HG03575 (cell line): ENCODE data around the gene MYO9B.

ENCODE experiments used
- ATAC-seq: cut with Tn5 transposase; IDR thresholded peaks from one replicate; pipeline ENCODE4 v1.9.1; 2021; ENCODE audit not compliant: unreplicated experiment, insufficient number of reproducible peaks, low FRiP score; ENCODE audit errors: extremely low read depth

The MYO9B gene

DNA sequence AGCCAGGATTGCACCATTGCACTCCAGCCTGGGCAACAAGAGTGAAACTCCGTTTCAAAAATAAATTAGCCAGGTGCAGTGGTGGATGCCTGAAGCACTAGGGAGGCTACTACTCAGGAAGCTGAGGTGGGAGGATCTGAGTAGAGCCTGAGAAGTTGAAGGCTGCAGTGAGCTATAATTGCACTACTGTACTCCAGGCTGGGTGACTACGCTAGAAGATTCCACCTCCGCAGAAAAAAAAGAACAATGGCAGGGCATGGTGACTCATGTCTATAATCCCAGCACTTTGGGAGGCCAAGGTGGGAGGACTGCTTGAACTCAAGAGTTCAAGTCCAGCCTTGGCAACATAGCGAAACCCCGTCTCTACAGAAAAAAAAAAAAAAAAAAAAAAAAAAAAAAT lies 20.8 kb upstream of the MYO9B start:
- ATAC-seq = no peak

DNA sequence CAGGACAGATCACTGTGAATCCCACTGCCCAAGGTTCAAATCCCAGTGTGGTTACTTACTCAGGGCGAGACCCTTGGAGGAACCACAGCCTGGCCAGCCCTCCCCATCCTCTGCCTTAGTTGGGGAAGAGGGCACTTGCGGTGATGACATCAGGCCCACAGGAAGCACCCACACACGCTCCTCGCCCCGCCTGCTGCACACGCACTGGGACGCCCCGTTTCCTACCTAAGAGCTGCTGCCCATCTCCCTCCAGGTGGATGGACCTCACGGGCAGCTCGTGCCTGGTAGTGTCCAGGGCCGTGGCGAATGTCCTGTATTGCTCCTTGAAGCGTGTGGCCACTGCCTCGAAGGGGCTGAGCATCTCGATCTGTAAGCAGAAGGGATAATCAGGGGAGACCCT lies 19.9 kb upstream of the MYO9B start:
- no peak for ATAC-seq

- no peak for ATAC-seq
Measured at GRCh38 chr19:17058236-17058635, 17.3 kb upstream of the MYO9B start.

- no peak for ATAC-seq
Measured at GRCh38 chr19:17060802-17061201, 14.8 kb upstream of the MYO9B start.

GRCh38 chr19:17061205-17061604 lies 14.4 kb upstream of the MYO9B start:
- ATAC-seq = no peak

GRCh38 chr19:17061691-17062090 lies 13.9 kb upstream of the MYO9B start:
- no peak for ATAC-seq

DNA sequence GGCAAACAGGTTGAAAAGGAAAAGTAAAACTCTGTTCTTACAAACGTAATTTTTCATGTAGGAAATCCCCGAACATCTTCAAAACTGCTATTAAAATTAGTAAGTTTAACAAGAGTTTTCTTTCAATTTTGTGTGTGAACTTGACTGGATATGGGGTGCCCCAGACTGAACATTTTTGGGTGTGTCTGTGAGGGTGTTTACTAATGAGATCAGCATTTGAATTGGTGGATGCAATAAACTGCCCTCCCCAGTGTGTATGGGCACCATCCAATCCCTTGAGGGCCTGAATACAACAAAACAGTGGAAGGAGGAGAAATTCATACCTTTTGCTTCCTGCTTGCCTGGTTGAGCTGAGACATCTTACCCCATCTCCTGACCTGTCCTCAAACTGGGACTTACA lies 12.1 kb upstream of the MYO9B start:
- no peak for ATAC-seq

- no peak for ATAC-seq
Measured at GRCh38 chr19:17069193-17069592, 6.4 kb upstream of the MYO9B start.

- ATAC-seq = no peak
Measured at GRCh38 chr19:17070421-17070820, 5.2 kb upstream of the MYO9B start.

DNA sequence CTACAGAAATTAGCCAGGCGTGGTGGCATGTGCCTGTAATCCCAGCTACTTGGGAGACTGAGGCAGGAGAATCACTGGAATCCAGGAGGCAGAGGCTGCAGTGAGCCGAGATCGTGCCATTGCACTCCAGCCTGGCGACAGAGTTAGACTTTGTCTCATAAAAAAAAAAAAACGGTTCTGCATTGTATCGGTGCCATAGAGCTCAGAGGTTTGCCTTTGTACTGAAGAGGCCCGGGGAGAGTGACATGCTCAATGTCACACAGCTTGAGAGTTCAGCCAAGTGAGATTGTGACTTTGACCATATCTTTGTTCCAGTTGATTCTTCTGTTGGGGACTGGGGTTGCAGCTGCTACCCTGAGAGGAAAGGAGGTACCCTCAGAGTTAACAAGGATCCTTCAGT lies 4.7 kb upstream of the MYO9B start:
- ATAC-seq = no peak

DNA sequence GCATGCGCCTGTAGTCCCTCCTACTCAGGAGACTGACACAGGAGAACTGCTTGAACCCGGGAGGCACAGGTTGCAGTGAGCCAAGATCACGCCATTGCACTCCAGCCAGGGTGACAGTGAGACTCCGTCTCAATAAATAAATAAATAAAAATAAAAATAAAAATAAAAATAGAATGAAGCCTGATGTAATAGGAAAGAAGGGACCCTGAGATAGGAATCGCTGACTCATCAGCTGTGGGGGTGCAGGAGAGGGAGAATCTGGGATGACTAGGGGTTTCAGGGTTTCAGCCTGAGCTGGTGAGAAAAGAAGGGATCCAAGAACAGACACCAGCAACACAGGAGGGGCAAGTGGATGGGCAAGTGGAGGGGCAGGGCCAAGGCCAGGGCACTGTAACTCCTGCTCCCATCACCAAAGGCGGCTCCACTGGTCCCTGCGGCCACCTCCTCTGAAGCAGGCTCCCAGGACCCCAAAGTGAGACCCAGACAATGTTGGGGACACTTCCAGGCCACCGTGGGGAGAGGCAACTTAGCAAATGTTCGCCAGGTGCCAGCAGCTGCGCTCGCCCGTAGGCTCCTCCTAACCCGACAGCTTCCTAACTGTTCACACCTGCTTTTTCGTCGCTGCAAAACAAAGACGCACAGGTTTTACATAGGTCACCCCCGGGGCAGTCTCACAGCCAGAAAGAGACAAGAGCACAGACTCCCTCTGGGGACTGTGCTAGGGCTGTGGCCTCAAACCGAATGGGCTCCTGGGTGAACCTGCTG lies 1.5 kb upstream of the MYO9B start:
- ATAC-seq = no peak

GRCh38 chr19:17074634-17075034 lies 943 bp upstream of the MYO9B start:
- no peak for ATAC-seq

DNA sequence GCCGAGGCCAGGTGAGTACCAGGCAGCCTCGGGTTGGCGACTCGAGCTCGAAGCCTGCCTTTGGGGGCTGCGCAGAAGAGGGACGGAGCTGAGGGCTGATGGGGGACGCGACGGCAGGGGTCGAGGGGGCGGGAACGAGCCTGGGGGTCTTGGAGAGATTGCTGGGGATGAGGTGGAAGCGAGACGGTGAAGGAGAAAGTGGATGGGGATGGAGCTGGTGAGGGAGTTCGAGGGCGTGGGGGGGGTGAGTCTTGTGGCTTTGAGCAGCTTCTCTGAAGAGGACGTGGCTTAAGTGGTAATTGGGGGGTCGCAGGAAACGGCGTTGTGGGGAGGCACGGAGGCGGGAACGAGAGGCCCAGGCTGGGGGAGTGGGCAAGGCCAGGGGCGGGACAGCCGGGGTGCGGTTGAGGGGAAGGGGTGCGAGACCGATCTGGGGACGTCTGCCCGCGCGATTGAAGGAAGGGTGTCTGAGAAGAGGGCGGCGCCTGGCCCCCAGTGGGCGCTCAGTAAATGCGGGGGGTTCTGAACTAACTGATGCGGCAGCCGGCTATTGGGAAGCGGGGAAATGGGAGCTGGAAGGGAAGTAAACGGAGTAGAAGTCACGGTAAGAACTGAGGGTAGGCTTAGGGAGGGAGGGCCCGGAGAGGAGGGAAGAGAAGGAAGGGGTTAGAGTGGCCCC lies 426 bp downstream of the MYO9B start:
- ATAC-seq = no peak

DNA sequence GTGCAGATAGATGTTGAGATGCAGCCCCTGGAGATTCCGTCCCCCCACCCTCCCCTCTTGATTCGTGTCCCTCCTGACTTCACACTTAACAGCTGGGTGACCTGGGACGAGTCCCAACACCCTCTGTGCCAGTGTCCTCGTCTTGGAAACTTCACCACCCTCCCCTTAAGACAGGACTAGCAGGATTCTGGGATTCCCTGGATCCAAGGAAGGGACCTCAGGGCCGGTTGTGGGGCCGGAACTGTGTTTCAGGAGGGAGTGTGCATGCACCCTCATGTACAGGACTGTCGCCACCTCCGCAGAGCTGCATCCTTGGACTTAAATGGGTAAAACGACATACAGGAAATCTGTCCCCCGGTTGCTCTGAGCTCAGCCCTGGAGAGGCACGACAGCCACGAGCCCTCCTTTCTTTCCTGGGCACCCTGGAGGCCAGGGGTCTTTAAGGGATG lies 990 bp downstream of the MYO9B start:
- no peak for ATAC-seq

- ATAC-seq = no peak
Measured at GRCh38 chr19:17077447-17078028, 2.0 kb downstream of the MYO9B start.

DNA sequence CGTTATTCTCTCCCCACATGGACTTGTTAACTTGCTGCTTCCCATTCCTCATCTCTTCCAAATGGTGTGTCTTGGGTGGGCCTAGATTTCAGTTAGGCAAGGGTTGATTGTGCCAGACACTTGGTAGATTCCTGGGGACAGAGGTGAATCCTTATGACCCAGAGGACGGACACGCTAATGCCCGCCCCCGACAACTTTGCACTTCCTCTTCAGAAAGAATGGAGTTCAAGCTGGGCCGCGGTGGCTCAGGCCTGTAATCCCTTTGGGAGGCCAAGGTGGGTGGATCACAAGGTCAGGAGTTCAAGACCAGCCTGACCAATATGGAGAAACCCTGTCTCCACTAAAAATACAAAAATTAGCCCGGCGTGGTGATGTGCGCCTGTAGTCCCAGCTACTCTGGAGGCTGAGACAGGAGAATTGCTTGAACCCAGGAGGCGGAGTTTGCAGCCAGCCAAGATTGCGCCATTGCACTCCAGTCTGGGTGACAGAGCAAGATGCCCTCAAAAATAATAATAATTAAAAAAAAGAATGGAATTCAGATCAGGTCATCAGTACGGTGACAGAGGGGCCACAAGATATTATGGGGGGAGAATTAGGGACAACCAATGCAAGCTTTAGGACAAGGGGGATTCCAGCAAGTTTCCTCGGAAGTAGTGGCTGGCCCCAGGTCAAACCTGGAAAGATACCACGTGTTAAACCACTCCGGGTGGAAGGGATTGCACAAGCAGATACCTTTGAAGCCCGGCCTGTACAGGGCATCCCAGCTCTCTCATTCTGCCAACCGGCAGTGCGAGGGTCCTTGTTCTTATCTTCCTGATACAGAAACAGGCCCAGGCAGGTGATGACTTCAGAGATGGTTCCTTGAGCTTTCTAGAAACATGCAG lies 2.7 kb downstream of the MYO9B start:
- ATAC-seq = no peak

DNA sequence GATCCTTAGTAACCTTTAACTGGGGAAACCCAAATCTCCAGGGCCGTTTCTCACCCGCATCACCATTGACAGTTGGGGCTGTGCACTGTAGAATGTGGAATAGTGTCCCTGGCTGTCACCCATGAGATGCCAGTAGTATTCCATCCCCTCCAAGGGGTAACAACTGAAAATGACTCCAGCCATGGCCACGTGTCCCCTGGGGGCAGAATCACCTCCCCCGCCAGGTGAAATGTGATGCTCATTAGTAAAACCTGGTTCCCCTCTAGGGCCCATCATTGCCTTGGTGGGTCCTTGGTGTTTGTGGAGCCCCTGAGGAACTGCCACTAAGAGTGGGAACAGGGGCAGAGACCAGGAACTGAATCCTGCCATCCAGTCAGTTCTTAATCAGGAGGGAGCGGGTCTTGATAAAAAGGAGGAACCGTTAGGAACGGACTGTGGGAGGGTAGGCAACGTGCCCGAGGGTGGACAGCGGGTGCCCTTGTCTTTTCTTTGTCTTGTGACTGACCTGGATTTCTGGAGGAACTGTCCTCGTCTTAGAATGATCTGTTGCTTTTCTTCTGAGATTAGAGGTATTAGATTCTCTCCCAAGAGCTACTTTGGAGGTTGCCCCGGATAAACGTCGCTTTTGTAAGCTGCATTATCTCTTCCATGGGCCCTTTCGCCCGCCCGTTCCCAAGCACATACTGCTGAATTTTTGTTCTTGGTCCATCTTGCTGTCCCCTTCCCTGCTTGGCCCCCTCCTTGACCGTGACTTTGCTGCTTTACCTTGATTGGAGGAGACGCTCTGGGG lies 3.5 kb downstream of the MYO9B start:
- no peak for ATAC-seq

DNA sequence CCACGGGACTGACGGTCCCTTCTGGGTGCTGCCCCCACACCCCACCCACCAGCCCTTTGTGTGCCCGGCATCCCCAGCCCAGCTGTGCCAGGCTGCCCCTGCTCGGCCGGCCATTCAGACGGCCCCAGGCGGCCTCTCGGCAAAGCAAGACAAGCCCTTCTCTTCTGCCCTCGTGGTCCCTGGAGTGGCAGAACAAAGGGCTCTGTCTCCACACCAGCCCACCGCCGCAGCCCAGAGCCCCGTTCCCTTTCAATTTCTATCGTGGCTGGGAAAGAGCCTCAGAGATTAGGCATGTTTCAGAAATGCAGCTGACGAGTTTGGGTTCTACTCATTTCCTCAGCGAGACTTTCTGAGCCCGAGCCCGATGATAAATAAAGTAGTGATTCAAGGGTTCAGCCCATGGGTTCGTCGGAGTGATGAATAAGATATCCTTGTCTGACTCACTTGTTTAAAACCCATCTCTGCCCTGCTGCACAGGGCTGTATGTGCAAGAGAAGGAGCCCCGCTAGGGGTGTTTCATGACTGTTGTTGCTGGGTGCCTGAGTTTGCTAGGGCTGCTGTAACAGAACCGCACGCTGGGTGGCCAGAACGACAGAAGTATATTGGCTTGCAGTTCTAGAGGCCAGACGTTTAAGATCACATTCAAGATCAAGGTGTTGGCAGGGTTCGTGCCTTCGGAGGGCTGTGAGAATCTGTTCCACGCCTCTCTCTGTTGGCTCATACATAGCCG lies 4.3 kb downstream of the MYO9B start:
- ATAC-seq = no peak
